Measurements from ENCODE around the gene SGTA.

The SGTA gene

DNA sequence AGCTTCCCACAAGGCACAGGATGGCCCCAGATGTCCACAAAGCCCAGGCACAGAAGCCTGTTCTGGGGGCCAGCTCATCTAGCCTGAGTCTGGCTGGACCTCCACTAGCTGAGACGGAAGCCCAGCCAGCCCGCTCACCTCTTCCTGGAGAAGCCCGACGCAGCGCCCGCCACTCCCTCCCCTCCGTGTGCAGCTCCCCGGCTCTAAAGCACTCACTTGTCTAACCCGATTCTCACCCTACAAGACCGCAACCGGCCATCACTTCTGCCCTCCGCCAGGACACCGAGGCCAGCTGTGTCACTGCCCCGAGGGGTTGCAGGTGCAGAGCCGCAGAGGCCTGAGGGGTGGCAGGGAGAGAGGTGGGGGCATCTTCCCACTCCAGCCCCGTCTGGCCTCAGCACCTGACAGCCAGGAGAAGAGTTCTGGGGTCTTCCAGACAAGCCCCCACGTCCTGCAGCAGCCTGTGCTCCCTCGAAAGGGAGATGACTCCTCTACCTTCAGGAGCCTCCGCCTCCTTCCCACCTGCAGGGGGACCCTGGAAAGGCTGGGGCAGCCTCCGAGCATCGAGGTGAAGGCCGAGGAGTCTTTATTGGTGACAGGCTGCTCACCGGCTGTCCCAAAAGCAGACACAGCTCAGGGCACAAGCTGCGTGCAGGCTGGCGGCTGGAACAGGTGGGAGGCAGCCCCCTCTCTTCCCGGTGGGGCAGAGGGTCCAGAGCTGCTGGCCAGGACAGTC lies 56.0 kb downstream of the SGTA start:
- Mint-ChIP-seq H3K36me3 (ENCODE audit: low read depth) (no peaks in the 10 kb centered on the region), H3K4me1 (peaks cover 3% of the 10 kb centered on the region), H3K27me3 (peaks cover 9% of the 10 kb centered on the region), H3K9me3 (no peaks in the 10 kb centered on the region), H3K27ac (no peak overlapping the region), H3K4me3 (no peak overlapping the region)
- ATAC-seq, result no peak
- DNase-seq, result no peak

DNA sequence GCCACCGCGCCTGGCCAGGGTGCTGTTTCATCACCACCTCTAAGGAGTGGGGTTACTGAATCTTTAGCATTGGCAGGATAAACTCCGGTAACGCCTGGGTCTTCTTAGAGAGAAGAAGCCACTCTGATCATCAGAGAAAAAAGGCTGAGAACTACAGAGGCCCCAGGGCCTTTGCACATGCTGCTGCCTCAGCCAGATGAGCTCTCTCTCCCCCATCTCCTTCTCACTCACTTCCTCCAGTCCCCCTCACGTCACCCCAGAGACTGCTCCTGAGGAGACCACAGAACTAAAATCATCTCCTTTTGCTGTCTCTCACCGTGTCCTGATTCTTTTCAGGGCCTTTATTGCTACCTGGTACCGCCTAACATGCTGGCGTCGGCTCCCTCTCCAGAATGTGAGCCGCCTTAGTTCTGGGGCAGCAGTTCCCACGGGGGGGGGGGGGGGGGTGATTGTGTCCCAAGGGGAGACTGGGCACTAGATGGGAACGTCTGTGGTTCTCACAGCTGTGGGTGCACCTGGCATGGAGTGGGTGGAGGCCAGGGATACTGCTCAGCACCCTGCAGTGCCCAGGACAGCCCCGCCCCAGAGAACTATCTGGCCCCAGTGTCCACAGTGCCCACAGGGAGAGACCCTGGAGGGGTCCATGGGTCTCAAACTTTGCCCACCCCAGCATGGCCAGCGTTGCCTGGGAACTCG lies 56.8 kb downstream of the SGTA start:
- H3K9me3 Mint-ChIP-seq, result no peaks in the 10 kb centered on the region
- peaks cover 3% of the 10 kb centered on the region for H3K4me1 Mint-ChIP-seq
- H3K36me3 Mint-ChIP-seq (ENCODE audit: low read depth), result no peaks in the 10 kb centered on the region
- ATAC-seq (no peak), DNase-seq (no peak)
- peaks cover 15% of the 10 kb centered on the region for H3K27me3 Mint-ChIP-seq
- no peak overlapping the region for H3K27ac Mint-ChIP-seq
- H3K4me3 Mint-ChIP-seq, result no peak overlapping the region

GRCh38 chr19:2724148-2724557 lies 58.9 kb downstream of the SGTA start:
- no peak overlapping the region for H3K27ac Mint-ChIP-seq
- no peaks in the 10 kb centered on the region for H3K9me3 Mint-ChIP-seq
- ATAC-seq (no peak), DNase-seq (no peak)
- peaks cover 21% of the 10 kb centered on the region for H3K27me3 Mint-ChIP-seq
- H3K4me3 Mint-ChIP-seq, result no peak overlapping the region
- H3K36me3 Mint-ChIP-seq (ENCODE audit: low read depth), result no peaks in the 10 kb centered on the region
- H3K4me1 Mint-ChIP-seq, result peaks cover 8% of the 10 kb centered on the region

GRCh38 chr19:2723747-2724146 lies 59.3 kb downstream of the SGTA start:
- no peak for ATAC-seq
- no peak for DNase-seq
- Mint-ChIP-seq H3K9me3 (no peaks in the 10 kb centered on the region), H3K27ac (no peak overlapping the region), H3K27me3 (peaks cover 24% of the 10 kb centered on the region), H3K4me1 (peaks cover 8% of the 10 kb centered on the region), H3K36me3 (ENCODE audit: low read depth) (no peaks in the 10 kb centered on the region), H3K4me3 (no peak overlapping the region)

DNA sequence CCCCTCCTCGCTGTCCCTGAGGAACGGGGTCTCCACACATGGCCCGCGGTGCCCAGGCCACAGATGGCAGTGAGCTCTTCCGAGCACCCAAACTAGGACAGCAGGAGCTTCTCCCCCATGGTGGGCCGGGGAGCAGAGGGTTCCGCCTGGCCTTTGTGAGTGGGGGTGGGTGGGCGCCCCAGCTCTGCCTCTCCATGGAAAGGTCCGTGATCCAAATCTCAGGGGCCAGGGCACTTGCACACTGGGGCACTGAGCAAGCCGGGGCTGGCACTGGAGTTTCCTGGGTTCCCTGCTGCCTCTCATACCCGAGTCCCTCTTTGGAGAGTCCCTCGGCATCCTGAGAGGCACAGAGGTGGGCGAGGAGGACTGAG lies 59.7 kb downstream of the SGTA start:
- DNase-seq (no peak), ATAC-seq (no peak)
- Mint-ChIP-seq H3K27ac (no peak overlapping the region), H3K9me3 (no peaks in the 10 kb centered on the region), H3K4me3 (no peak overlapping the region), H3K4me1 (peaks cover 8% of the 10 kb centered on the region), H3K36me3 (ENCODE audit: low read depth) (no peaks in the 10 kb centered on the region), H3K27me3 (peaks cover 24% of the 10 kb centered on the region)

DNA sequence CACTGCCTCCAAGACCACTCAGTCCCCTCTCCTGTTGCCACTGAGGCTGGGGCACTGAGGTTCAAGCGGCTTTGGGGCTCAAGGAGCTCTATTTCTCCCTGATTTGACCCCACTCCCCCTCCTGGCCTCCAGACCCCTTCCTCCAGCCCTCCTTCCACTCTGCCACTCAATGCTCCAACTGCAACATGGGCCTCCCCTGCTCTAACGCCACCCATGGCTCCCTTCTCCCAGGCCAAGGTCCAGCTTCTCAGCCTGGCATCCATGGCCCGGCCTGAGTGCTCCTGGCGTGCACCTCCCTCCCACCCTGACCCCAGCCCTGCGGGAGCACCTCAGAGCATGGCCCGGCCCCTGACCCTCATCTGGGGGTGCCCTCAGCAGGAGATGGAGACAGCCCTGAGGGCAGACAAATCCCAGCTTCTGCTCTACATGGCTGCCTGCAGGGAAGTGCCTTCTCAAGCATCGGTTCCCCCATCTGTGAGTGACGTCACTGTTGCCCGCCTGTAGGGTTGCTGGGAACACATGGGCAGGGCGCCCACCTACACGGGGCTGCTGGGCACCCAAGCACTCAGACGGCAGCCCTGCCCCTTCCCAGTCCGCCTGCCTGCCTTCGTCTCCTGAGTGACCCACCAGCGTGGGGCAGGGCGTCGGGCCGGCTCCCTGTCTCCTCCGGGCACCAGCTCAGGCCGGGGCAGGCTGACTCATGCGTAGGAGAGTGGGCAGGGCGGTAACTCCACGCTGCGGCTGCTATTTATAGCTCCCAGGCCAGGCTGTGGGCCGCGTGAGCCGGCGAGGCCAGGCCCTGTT lies 60.3 kb downstream of the SGTA start:
- ATAC-seq (no peak), DNase-seq (no peak)
- Mint-ChIP-seq H3K27me3 (peaks cover 24% of the 10 kb centered on the region), H3K27ac (no peak overlapping the region), H3K36me3 (ENCODE audit: low read depth) (no peaks in the 10 kb centered on the region), H3K4me3 (no peak overlapping the region), H3K9me3 (no peaks in the 10 kb centered on the region), H3K4me1 (peaks cover 8% of the 10 kb centered on the region)

DNA sequence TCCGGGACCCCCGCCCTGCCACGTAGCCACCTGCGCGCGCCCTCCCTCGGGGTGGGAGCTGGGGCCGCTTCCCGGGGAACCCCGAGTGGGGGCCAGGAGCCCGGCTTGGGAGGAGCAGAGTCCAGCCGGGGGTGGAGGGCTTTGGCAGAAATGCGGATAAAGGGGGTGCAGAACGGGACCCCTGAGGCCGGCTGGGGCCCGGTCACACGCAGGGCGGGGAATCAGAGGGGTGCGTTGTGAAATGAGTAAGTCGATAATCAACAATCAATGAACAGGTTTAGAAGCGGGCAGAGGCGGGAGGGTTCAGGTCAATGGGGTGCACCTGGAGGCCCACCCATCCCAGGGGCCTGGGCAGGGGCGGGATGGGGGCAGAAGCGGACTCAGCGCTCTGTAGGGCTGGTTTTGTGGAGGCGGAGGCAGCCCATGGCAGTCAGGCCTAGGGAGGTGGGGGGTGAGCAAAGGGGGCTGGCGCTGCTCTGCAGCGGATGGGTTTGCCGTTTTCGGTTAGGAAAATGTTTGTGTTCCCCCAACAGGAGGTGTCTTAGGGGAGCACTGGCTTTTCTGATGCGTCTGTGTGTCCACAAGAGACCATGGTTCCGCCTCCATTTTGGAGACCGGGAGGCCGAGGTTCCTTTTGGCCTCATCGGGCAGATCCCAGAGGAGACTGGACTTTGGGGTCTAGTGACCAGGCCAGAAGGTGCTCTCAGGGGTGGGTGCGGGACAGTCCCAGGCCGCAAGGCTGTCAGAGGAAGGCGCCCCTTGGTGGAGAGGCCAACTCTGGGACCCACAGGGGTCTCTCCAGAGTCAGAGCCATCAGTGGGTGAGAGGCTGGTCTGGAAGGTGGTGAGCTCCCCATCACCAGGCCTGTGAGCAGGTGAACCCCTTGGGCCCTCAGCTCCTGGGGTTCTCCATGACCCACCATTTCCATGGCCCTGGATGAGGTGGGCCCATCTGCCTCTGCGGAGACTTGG lies 61.2 kb downstream of the SGTA start:
- Mint-ChIP-seq H3K4me1 (peaks cover 4% of the 10 kb centered on the region), H3K27me3 (peaks cover 22% of the 10 kb centered on the region), H3K4me3 (peak overlapping the region; percentile 45), H3K27ac (no peak overlapping the region), H3K36me3 (ENCODE audit: low read depth) (no peaks in the 10 kb centered on the region), H3K9me3 (no peaks in the 10 kb centered on the region)
- no peak for DNase-seq
- ATAC-seq, result no peak

- Mint-ChIP-seq H3K9me3 (no peaks in the 10 kb centered on the region), H3K27ac (no peak within 1 kb of the TSS), H3K4me3 (peak within 1 kb of the TSS; percentile 45), H3K27me3 (peaks cover 22% of the 10 kb centered on the region), H3K4me1 (peaks cover 4% of the 10 kb centered on the region), H3K36me3 (ENCODE audit: low read depth) (no peaks in the 10 kb centered on the region)
- ATAC-seq (no peak), DNase-seq (no peak)
These were observed 62.1 kb downstream of the SGTA start, which contains the start of gene DIRAS1 for GRCh38 chr19:2720777-2721569. Gene DIRAS1 (minus strand): TSS chr19:2721372. CDS start chr19:2717806, 3,566 bp downstream.

DNA sequence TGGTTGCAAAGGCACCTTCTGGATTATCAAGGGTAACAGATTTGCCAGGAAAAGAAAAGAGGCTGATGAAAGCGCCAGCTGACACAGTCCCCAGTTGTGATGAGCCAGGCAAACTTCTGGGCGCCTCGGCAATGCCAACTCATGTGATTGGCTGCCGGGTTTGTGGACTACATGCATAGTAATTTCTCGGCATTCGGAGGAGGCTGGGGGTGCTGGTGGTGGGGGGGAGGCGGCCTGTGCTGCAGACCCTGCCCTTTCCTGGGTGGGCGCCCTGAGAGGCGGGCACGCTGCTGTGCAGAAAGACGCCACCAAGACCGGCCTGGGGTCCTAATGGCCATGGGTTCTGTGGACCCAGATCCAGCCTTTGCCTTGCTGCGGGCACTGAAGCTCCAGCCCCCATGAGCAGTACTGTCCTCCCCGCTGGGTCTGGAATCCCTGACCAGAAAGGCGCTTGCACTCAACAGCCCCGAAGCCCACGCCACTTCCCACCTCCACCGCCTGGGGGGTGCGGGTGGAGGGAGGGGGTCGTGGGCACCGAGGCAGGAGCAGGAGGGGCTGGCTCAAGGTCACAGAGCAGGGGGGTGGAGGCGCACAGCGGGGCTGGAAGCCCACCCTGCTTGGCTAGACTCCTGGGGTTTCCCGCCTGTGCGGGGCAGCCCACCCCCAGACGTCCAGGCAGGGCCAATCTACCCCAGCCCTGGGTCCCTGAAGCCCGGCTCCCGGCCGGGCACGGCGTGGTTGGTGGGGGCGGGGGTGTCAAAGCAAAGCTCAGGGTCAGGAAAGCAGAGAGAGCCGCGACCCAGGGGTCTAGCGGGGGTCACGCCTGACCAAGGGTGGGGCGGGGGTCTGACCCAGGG lies 62.9 kb downstream of the SGTA start:
- ATAC-seq (no peak), DNase-seq (no peak)
- H3K4me3 Mint-ChIP-seq, result peak overlapping the region; percentile 42
- peaks cover 4% of the 10 kb centered on the region for H3K4me1 Mint-ChIP-seq
- peaks cover 24% of the 10 kb centered on the region for H3K27me3 Mint-ChIP-seq
- H3K36me3 Mint-ChIP-seq (ENCODE audit: low read depth), result peaks cover 3% of the 10 kb centered on the region
- peaks cover 8% of the 10 kb centered on the region for H3K9me3 Mint-ChIP-seq
- H3K27ac Mint-ChIP-seq, result no peak overlapping the region

DNA sequence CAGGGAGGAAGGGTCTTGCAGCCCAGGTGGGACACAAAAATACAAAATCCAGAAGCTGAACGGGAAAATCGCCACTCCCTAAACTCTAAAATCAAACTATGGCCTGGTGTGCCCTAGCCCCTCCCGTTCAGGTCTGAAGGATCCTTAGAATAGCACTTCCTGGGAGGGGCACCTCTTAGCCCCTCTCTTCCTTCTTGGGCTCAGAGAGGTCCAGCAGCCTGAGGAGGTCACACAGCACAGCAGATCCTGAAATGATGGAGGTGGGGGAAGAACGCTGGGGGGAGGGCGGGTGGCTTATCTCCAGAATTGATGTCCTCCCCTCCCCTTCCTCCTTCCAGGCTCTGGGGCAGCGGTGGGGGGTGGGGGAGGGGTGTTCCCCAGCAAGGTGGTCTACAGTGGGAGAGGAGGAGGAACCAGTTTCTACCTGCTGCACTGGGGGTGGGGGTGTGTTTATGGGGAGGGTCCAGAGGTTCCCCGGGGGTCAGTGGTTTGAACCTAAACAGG lies 63.8 kb downstream of the SGTA start:
- DNase-seq (no peak), ATAC-seq (no peak)
- Mint-ChIP-seq H3K27me3 (peaks cover 22% of the 10 kb centered on the region), H3K36me3 (ENCODE audit: low read depth) (peaks cover 3% of the 10 kb centered on the region), H3K4me1 (peaks cover 4% of the 10 kb centered on the region), H3K9me3 (peaks cover 10% of the 10 kb centered on the region), H3K27ac (no peak overlapping the region), H3K4me3 (no peak overlapping the region)

DNA sequence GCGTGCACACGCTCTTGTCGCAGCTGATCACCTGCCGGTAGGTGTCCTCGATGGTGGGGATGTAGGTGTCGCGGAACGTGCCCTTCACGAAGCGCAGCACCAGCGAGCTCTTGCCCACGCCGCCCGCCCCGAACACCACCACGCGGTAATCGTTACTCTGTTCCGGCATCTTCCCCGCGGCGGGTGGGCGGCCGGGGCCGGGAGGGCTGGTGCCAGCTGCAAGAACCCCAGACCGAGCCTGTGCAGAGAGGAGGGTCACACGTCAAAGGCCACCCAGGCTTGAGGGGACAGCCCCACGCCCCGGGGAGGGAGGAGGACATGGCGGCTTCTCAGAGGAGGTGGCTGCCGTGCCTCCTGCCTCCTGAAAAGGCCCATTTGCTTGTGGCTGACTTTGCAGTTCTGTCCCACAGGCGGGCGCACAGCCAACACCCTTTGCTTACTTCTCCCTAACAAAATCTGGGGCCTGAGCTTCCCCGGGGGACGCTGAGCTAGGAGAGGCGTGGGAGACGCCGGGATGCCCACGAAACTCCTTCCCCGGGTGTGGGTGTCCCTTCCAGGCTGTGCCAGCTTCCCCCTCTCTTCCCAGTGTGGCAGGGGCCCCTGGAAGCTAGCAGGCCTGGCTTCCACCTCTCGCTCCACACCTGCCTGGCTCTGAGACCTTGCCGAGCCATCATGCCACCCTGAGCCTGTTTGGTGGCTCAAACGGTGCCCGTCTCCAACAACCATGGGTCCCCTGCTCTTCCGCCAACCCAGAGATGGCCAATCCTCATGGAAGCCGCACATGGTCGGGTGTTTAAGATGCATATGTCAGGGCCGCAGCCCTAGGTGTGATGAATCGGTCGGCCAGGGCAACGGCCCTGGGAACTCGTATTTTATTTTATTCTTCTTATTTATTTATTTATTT lies 65.2 kb downstream of the SGTA start:
- peaks cover 4% of the 10 kb centered on the region for H3K4me1 Mint-ChIP-seq
- ATAC-seq (no peak), DNase-seq (no peak)
- peaks cover 20% of the 10 kb centered on the region for H3K27me3 Mint-ChIP-seq
- no peak overlapping the region for H3K27ac Mint-ChIP-seq
- peaks cover 10% of the 10 kb centered on the region for H3K9me3 Mint-ChIP-seq
- no peak overlapping the region for H3K4me3 Mint-ChIP-seq
- peaks cover 3% of the 10 kb centered on the region for H3K36me3 Mint-ChIP-seq (ENCODE audit: low read depth)
